ENCODE data around the gene RPL18A. TPM values are rescaled to one million over a fixed set of nuclear protein-coding genes. Genes with fewer than 3 reads are reported as not detected.

RPL18A gene
- total RNA-seq, 4 donors from 2014 or later = 799 to 1,594 (median 1,135) TPM

Small RNAs within 50 kb of the gene (small RNA-seq; reads per million reads assigned to genes)
- gene SNORA68 = 0 reads per million in 4 donors

Other genes with a start within 250 kb of the RPL18A start
- gene UNC13A, start 171.6 kb upstream of the RPL18A start, total RNA-seq = under 1 TPM; under 0.01 to 0.40 (median 0.15) TPM
- gene MAP1S, start 140.4 kb upstream of the RPL18A start, total RNA-seq = 10 to 100 TPM; 18.8 to 47.3 (median 23.9) TPM
- 1 to 10 TPM; 1.1 to 4.1 (median 3.2) TPM for gene FCHO1, start 108.4 kb upstream of the RPL18A start, total RNA-seq
- gene B3GNT3, start 64.8 kb upstream of the RPL18A start, total RNA-seq = 1 to 10 TPM in 1 of 4 donors, not detected in 3; 4.7 TPM
- not detected for gene INSL3, start 38.4 kb upstream of the RPL18A start, total RNA-seq
- 1 to 10 TPM; 1.2 to 5.9 (median 2.3) TPM for gene JAK3, start 11.9 kb upstream of the RPL18A start, total RNA-seq
- under 1 TPM in 1 of 4 donors, not detected in 3; 0.16 TPM for gene SLC5A5, start 12.0 kb downstream of the RPL18A start, total RNA-seq
- gene CCDC124, start 73.1 kb downstream of the RPL18A start, total RNA-seq = 10 to 100 TPM; 48.1 to 75.9 (median 56.6) TPM
- under 1 TPM in 2 of 4 donors, not detected in 2; 0.20 to 0.89 TPM for gene KCNN1, start 107.2 kb downstream of the RPL18A start, total RNA-seq
- gene ARRDC2, start 148.3 kb downstream of the RPL18A start, total RNA-seq = 10 to 100 TPM; 31.9 to 64.6 (median 47.5) TPM
- gene IL12RB1, start 227.0 kb downstream of the RPL18A start, total RNA-seq = 1 to 10 TPM in 3 of 4 donors, under 1 TPM in 1; 0.15 to 3.5 (median 1.5) TPM
- 1 to 10 TPM; 3.3 to 8.8 (median 4.8) TPM for gene MAST3, start 237.9 kb downstream of the RPL18A start, total RNA-seq